Lower leg skin (tissue), 4 donors: Measurements from ENCODE around the gene NRN1L. TPM values are rescaled to one million over a fixed set of nuclear protein-coding genes. Genes with fewer than 3 reads are reported as not detected.
"Not testable (repeated sequence)": the region's sequence is repeated elsewhere in the genome, so short reads cannot be mapped to it uniquely, and the experiment has no call there.

ENCODE experiments used
- DNase-seq, 2 donors: peaks; one replicate each; pipeline ENCODE4 v3.0.0-alpha.2; 2019; ENCODE audit warnings: low spot score in 2 of 2
- H3K4me3 ChIP-seq: fragments of 200-600 bp; sonication (generic); 2 replicates; pipeline ENCODE4 v1.5.1; 2017; ENCODE audit warnings: mild to moderate bottlenecking, low read depth; ENCODE audit not compliant: poor library complexity, severe bottlenecking
- CTCF ChIP-seq, 3 donors: fragments of 450-650 bp; IDR thresholded peaks; one replicate each; pipeline ENCODE4 v1.5.1; 2016; ENCODE audit warnings: antibody characterized with exemption in 3 of 3, mild to moderate bottlenecking in 3 of 3, moderate library complexity in 2 of 3
- POLR2A ChIP-seq, 2 donors: fragments of 450-650 bp; IDR thresholded peaks; one replicate each; pipeline ENCODE4 v1.6.1; 2016 to 2017; ENCODE audit warnings: antibody characterized with exemption in 2 of 2, mild to moderate bottlenecking in 1 of 2, moderate library complexity in 1 of 2
- WGBS, 2 donors: methylation state at CpG; one replicate each; pipeline ENCODE4 v1.1.5; 2018; 5-methylcytosine and 5-hydroxymethylcytosine counted together
- intact Hi-C: fragments of 100-400 bp; cut with DNase I; formaldehyde crosslinking; loops from one replicate; pipeline ENCODE4 v1.15.0; 2023; ENCODE audit warnings: low total_unique reads
- total RNA-seq, 4 donors: library from RNA; depleted of rRNA; stranded (reverse); fragments of >200 nt; gene quantifications; one replicate each; pipeline ENCODE4 v1.1.0, GENCODE V29; 2016

NRN1L gene
- total RNA-seq, result 1 to 10 TPM in 1 of 4 donors, under 1 TPM in 2, not detected in 1; 0.65 to 3.7 (median 0.80) TPM

- H3K4me3 ChIP-seq, result no peak within 1 kb of the TSS
- WGBS, 2 donors, result 0 to 24% methylated on average over 10 to 22 of the region's 22 CpGs
- peak; percentile 75 to 97 for DNase-seq
- TF ChIP-seq POLR2A (IDR thresholded peaks at IDR 0.05) (no peak), CTCF (IDR thresholded peaks at IDR 0.05) (no peak)
- intact Hi-C loops, result loop anchor here (5.0 kb wide), 1 partner anchor 43 kb away; no protein-coding TSS in a partner anchor
Measured at GRCh38 chr16:67884684-67885083, at the start of gene NRN1L. Gene NRN1L (plus strand): TSS chr16:67884885. CDS start chr16:67884904, 19 bp downstream.

GRCh38 chr16:67837190-67837589, 47.5 kb upstream of the NRN1L start:
- 85 to 86% methylated on average over 10 of the region's 10 CpGs for WGBS, 2 donors
- intact Hi-C loops, H3K4me3 ChIP-seq, DNase-seq: not testable (repeated sequence)

GRCh38 chr16:67837811-67838210, 46.9 kb upstream of the NRN1L start:
- WGBS, 2 donors, result 87 to 89% methylated on average over 2 of the region's 2 CpGs
- no peak for DNase-seq
- H3K4me3 ChIP-seq, result no peak overlapping the region
- no peak for TF ChIP-seq CTCF (IDR thresholded peaks at IDR 0.05)
- TF ChIP-seq POLR2A (IDR thresholded peaks at IDR 0.05), result no peak
- intact Hi-C loops, result no loop called here

GRCh38 chr16:67841198-67841815, 43.4 kb upstream of the NRN1L start:
- intact Hi-C loops, result no loop called here
- no peak overlapping the region for H3K4me3 ChIP-seq
- no peak for DNase-seq
- no peak for TF ChIP-seq CTCF (IDR thresholded peaks at IDR 0.05)
- TF ChIP-seq POLR2A (IDR thresholded peaks at IDR 0.05), result no peak
- 36 to 45% methylated on average over 17 of the region's 17 CpGs for WGBS, 2 donors

GRCh38 chr16:67841816-67842508, 42.7 kb upstream of the NRN1L start, which contains the start of gene THAP11:
Gene THAP11 (plus strand): TSS chr16:67842320. CDS start chr16:67842555, 235 bp downstream.
- peak within 1 kb of the TSS; percentile 65 for H3K4me3 ChIP-seq
- WGBS, 2 donors, result 0 to 1% methylated on average over 62 to 64 of the region's 83 CpGs
- TF ChIP-seq CTCF (IDR thresholded peaks at IDR 0.05) (peak in 1 of 3 donors; percentile 65), POLR2A (IDR thresholded peaks at IDR 0.05) (no peak)
- peak; percentile 95 to 98 for DNase-seq
- intact Hi-C loops, result no loop called here

- H3K4me3 ChIP-seq, result peak overlapping the region; percentile 65
- DNase-seq, result peak in 1 of 2 donors; percentile 93
- 0 to 2% methylated on average over 38 to 43 of the region's 67 CpGs for WGBS, 2 donors
- intact Hi-C loops, result no loop called here
- no peak for TF ChIP-seq POLR2A (IDR thresholded peaks at IDR 0.05)
Measured at GRCh38 chr16:67842509-67843342, 42.0 kb upstream of the NRN1L start.
